PFSK-1 (cell line): ENCODE data around the gene PRDM16.

ENCODE experiments used
- FOXP2 ChIP-seq: optimal IDR thresholded peaks from 2 replicates; pipeline ENCODE3; 2011; ENCODE audit warnings: borderline replicate concordance, control low read depth, inconsistent platforms; ENCODE audit not compliant: insufficient read depth; ENCODE audit errors: extremely low read length, extremely low read depth
- POLR2AphosphoS5 ChIP-seq: IDR thresholded peaks from 2 replicates; pipeline ENCODE4 v1.6.1; 2012; ENCODE audit warnings: low read depth, mild to moderate bottlenecking, control low read depth, low read length, moderate library complexity
- SIN3A ChIP-seq: IDR thresholded peaks from 2 replicates; pipeline ENCODE4 v1.6.1; 2012; ENCODE audit warnings: mild to moderate bottlenecking, low read length, moderate library complexity, borderline replicate concordance; ENCODE audit not compliant: insufficient read depth
- TAF1 ChIP-seq: IDR thresholded peaks from 2 replicates; pipeline ENCODE4 v1.6.1; 2012; ENCODE audit warnings: low read length, control low read depth, borderline replicate concordance; ENCODE audit not compliant: insufficient read depth
- TF ChIP-seq, protein P1 (sequence below), 2 experiments: IDR thresholded peaks; 2 replicates each; pipeline versions ENCODE4 v1.6.1 to v1.8.0; 2011 to 2012; ENCODE audit warnings: low read depth in 2 of 2, low read length in 2 of 2, control low read depth in 1 of 2, inconsistent platforms in 1 of 2, mild to moderate bottlenecking in 1 of 2, moderate library complexity in 1 of 2; ENCODE audit not compliant: insufficient read depth in 1 of 2

Gene PRDM16

DNA sequence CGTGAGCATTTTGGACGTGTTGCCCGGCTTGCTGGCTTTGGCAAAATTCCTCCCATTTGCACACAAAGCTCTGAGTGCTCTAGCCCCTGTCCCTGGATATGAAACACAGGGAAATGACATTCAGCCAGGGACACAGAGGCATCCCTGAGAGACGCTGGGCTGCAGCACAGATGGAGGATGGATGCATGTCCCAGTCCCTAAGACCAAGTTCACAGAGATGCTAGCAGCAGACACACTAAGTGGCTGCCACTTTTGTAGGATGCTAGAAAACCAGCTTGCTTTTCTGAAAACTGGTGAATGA lies 35.3 kb upstream of the PRDM16 start:
- TF ChIP-seq, protein P1, sequence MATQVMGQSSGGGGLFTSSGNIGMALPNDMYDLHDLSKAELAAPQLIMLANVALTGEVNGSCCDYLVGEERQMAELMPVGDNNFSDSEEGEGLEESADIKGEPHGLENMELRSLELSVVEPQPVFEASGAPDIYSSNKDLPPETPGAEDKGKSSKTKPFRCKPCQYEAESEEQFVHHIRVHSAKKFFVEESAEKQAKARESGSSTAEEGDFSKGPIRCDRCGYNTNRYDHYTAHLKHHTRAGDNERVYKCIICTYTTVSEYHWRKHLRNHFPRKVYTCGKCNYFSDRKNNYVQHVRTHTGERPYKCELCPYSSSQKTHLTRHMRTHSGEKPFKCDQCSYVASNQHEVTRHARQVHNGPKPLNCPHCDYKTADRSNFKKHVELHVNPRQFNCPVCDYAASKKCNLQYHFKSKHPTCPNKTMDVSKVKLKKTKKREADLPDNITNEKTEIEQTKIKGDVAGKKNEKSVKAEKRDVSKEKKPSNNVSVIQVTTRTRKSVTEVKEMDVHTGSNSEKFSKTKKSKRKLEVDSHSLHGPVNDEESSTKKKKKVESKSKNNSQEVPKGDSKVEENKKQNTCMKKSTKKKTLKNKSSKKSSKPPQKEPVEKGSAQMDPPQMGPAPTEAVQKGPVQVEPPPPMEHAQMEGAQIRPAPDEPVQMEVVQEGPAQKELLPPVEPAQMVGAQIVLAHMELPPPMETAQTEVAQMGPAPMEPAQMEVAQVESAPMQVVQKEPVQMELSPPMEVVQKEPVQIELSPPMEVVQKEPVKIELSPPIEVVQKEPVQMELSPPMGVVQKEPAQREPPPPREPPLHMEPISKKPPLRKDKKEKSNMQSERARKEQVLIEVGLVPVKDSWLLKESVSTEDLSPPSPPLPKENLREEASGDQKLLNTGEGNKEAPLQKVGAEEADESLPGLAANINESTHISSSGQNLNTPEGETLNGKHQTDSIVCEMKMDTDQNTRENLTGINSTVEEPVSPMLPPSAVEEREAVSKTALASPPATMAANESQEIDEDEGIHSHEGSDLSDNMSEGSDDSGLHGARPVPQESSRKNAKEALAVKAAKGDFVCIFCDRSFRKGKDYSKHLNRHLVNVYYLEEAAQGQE (IDR thresholded peaks at IDR 0.05; ENCODE audit: insufficient read depth in 1 of 2, low read depth in 2 of 2, low read length in 2 of 2): no peak
- TF ChIP-seq SIN3A: no peak
- no peak for TF ChIP-seq POLR2AphosphoS5
- TF ChIP-seq FOXP2: no peak
- no peak for TF ChIP-seq TAF1

DNA sequence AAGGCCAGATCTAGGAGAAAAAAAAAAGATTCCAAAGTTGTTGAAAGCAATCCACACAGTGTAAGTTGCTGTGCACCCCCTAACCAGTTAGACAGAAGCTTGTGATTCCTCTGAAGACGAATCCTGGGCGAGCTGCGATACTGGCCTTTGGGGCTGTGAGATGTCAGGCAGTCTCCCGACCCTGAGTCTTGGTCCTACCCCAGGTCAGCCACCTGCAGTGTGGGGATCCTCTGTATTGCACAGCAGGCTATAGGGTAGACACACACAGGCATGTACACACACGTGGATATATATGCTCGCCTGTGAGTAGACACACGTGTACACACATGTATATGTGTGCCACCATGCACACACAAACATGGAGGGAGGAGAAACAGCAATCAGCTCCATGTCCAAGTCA lies 34.8 kb upstream of the PRDM16 start:
- TF ChIP-seq TAF1: no peak
- TF ChIP-seq POLR2AphosphoS5: no peak

DNA sequence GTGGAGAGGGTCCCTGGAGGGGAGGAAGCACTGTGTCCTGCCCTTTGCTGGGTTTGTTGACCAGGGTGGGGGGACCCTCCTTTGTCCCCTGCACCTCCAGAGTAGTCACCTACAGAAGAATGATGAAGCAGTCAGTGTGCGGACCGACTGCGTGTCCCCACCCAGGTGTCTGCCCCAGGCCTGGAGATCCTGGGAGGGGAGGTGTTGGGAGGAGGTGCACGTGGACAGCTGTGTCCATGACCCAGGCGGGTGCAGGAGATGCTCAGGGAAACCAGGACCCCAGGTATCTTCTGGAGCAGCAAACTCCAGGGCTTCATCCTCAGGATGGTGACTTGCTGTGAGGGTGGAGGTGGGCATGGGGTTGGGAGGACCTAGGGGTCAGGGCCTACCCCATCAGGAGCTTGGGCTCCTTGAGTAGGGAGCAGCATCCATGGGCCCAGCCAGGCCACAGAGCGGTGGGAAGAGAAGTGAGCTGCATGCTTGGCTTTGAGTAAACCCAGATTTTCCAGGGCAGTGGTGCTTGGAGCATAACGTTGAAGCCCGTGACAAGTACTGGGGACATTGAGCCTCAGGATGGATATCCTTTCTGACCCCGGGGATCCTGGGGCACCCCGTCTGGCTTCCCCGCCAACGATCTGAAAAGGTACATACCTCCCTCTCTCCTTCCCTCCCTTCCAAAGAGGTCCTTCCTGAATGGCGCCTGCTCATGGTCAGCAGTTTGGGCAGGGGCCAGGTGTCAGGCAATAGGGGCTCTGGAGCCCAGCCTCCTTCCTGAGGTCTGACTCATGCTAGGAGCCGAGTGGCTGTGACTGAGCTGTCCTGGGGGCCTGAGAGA lies 34.1 kb upstream of the PRDM16 start:
- TF ChIP-seq FOXP2 (no peak), POLR2AphosphoS5 (no peak), TAF1 (no peak), SIN3A (no peak)

DNA sequence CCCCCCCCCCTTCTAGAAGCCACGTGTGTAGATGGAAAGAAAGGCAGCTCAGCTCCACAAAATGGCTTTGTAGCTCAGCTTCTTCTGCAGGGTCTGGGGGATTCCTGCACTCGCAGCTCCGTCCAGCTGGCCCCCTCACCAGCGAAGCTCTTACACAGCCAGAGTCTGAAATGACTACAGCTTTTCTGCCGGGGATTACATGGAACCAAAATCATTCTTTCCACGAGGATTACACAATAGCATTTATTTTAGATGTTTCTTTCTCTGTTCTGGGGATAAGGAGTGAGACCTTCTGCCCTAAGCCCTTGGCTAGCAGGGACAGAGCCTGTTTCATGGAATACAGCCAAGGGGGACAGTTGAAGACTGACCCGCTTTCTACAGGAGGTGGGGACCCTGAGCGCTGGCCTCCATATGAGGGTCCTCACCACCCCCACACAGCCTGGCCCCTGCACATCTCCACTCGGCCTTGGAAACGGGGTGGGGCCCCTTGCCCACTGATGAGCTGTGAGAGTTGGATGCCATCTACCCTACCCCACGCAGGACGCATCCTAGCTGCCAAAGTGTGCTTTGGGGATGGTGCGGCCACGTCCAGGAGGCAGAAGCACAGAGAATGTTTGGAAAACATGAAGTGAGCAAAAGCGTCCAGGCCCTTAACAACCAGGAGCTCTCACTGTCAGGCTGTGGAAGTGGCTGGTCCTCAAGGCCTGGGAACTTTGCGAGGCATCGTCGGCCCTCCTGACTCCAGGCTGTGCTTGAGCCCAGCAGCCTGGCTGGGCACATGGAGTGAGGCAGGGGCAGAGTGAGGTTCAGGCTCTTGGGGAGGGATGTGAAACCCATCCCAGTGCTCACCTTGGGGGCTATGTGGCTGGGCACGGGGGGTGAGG lies 33.2 kb upstream of the PRDM16 start:
- TF ChIP-seq POLR2AphosphoS5 (no peak), FOXP2 (no peak), SIN3A (no peak), TAF1 (no peak)
- TF ChIP-seq, protein P1 (IDR thresholded peaks at IDR 0.05; ENCODE audit: insufficient read depth in 1 of 2, low read depth in 2 of 2, low read length in 2 of 2): no peak

DNA sequence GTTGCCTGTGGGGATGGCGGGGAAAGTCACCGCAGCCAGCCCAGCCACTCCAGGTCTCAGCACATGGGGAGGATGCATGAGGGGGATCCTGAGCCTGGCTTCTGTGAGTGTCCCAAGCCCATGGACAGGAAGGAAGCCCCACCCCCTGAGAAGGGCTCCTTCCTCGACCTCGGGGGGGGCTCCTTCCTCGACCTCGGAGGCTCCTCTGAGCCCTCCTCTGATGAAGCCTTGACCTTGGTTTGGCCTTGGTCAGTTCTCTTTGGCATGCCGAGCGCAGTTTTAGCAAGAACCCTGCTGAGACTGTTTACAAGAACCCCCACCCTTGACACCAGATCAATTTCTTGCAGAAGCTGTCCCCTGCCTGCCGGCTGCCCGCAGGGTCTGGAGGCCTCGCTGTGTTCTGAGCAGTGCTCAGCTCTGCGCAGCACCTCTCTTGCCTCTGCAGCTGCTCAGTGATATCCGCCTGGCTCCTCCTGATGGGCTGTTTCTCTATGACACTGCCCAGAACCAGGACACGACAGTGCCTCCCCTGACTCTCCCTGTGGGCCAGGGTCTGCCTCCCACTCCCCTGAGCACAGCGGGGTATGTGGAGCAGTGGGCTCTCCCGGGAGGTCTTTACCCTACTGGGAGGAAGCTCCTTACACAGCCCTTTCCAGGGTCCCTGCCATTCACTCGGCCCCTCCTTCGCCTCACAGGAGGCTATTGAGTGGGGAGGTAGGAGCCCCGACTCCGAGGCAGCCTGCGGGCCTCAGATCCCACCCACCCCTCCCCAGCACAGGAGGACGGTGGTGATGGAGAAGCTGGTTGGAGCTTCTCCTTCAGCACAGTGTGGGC lies 32.3 kb upstream of the PRDM16 start:
- TF ChIP-seq, protein P1 (IDR thresholded peaks at IDR 0.05; ENCODE audit: insufficient read depth in 1 of 2, low read depth in 2 of 2, low read length in 2 of 2): no peak
- TF ChIP-seq POLR2AphosphoS5 (no peak), TAF1 (no peak), SIN3A (no peak)
